ENCODE measurements around the gene NRXN3. TPM values are rescaled to one million over a fixed set of nuclear protein-coding genes. Genes with fewer than 3 reads are reported as not detected.

The NRXN3 gene
- total and polyA plus RNA-seq, 2 of the 13 experiments (the other 11 are each of a cell fraction or from before 2014, with no cell fraction given), result 0.03 TPM; not detected in 1

GRCh38 chr14:78872837-78873236 is 702.7 kb downstream of the NRXN3 start:
- no peak overlapping the region for H3K27ac ChIP-seq (ENCODE audit: extremely low read length, insufficient read depth, low read length)
- POLR2A ChIA-PET, result no interaction called here

More at GRCh38 chr14:78872837-78873236, 702.7 kb downstream of the NRXN3 start:
- Histone ChIP-seq H3K4me1 (ENCODE audit: insufficient read depth, low read length) (no peaks in the 10 kb centered on the region), H3K79me2 (ENCODE audit: insufficient read depth, low read length) (no peaks in the 10 kb centered on the region), H3K9me3 (ENCODE audit: low read length) (no peaks in the 10 kb centered on the region), H4K20me1 (ENCODE audit: insufficient read depth, low read length) (no peaks in the 10 kb centered on the region), H3K27me3 (ENCODE audit: control insufficient read depth in 1 of 2, insufficient read depth in 2 of 2, low read length in 2 of 2) (no peaks in the 10 kb centered on the region; a peak in 1 of 5 replicates), H2AFZ (ENCODE audit: low read length) (no peak overlapping the region), H3K4me3 (replicated peaks in 1 of 3; ENCODE audit: insufficient read depth in 1 of 3, low read depth in 2 of 3, low read length in 3 of 3) (no peak overlapping the region), H3K9ac (ENCODE audit: insufficient read depth, low read depth, low read length) (no peak overlapping the region), H3K4me2 (ENCODE audit: low read depth, low read length) (no peak overlapping the region), H3K36me3 (replicated peaks in 1 of 2; ENCODE audit: control insufficient read depth in 1 of 2, insufficient read depth in 2 of 2, low read length in 2 of 2) (no peaks in the 10 kb centered on the region)
- in situ Hi-C loops (cut with HindIII; ENCODE audit: extremely low pct_ligation_motif_present, low pct_unique_long_range_greater_than_20kb), result no loop called here
- no peak for DNase-seq (ENCODE audit: low spot score)
- ATAC-seq, result no peak
- intact Hi-C loops (cut with micrococcal nuclease; ENCODE audit: unreplicated experiment), result no loop called here
- TF ChIP-seq RXRB (CRISPR knock-in tag; IDR thresholded peaks at IDR 0.05; ENCODE audit: borderline replicate concordance) (no peak), ZNF782 (CRISPR knock-in tag; IDR thresholded peaks at IDR 0.05; ENCODE audit: borderline replicate concordance) (no peak), USF2 (IDR thresholded peaks at IDR 0.05; ENCODE audit: low read depth, low read length) (no peak), USF2 (CRISPR knock-in tag; IDR thresholded peaks at IDR 0.05; ENCODE audit: borderline replicate concordance) (no peak), ZNF672 (CRISPR knock-in tag; IDR thresholded peaks at IDR 0.05) (no peak), NFE2 (CRISPR knock-in tag; IDR thresholded peaks at IDR 0.05) (no peak), ZBTB42 (CRISPR knock-in tag; IDR thresholded peaks at IDR 0.05) (no peak), LCORL (IDR thresholded peaks at IDR 0.05) (no peak), LCORL (CRISPR knock-in tag; IDR thresholded peaks at IDR 0.05) (no peak), ZNF790 (CRISPR knock-in tag; IDR thresholded peaks at IDR 0.05; ENCODE audit: borderline replicate concordance) (no peak), RFXAP (CRISPR knock-in tag; IDR thresholded peaks at IDR 0.05; ENCODE audit: borderline replicate concordance) (no peak), TOPORS (CRISPR knock-in tag; IDR thresholded peaks at IDR 0.05) (no peak), ZNF781 (CRISPR knock-in tag; IDR thresholded peaks at IDR 0.05; ENCODE audit: borderline replicate concordance, not compliant biosample characterization) (no peak), ZNF557 (CRISPR knock-in tag; IDR thresholded peaks at IDR 0.05) (no peak), ZNF552 (CRISPR knock-in tag; IDR thresholded peaks at IDR 0.05; ENCODE audit: borderline replicate concordance) (no peak)
- TF ChIP-seq, protein P1, sequence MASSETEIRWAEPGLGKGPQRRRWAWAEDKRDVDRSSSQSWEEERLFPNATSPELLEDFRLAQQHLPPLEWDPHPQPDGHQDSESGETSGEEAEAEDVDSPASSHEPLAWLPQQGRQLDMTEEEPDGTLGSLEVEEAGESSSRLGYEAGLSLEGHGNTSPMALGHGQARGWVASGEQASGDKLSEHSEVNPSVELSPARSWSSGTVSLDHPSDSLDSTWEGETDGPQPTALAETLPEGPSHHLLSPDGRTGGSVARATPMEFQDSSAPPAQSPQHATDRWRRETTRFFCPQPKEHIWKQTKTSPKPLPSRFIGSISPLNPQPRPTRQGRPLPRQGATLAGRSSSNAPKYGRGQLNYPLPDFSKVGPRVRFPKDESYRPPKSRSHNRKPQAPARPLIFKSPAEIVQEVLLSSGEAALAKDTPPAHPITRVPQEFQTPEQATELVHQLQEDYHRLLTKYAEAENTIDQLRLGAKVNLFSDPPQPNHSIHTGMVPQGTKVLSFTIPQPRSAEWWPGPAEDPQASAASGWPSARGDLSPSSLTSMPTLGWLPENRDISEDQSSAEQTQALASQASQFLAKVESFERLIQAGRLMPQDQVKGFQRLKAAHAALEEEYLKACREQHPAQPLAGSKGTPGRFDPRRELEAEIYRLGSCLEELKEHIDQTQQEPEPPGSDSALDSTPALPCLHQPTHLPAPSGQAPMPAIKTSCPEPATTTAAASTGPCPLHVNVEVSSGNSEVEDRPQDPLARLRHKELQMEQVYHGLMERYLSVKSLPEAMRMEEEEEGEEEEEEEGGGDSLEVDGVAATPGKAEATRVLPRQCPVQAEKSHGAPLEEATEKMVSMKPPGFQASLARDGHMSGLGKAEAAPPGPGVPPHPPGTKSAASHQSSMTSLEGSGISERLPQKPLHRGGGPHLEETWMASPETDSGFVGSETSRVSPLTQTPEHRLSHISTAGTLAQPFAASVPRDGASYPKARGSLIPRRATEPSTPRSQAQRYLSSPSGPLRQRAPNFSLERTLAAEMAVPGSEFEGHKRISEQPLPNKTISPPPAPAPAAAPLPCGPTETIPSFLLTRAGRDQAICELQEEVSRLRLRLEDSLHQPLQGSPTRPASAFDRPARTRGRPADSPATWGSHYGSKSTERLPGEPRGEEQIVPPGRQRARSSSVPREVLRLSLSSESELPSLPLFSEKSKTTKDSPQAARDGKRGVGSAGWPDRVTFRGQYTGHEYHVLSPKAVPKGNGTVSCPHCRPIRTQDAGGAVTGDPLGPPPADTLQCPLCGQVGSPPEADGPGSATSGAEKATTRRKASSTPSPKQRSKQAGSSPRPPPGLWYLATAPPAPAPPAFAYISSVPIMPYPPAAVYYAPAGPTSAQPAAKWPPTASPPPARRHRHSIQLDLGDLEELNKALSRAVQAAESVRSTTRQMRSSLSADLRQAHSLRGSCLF (CRISPR knock-in tag; IDR thresholded peaks at IDR 0.05; ENCODE audit: borderline replicate concordance), result no peak
- TF ChIP-seq, protein P2, sequence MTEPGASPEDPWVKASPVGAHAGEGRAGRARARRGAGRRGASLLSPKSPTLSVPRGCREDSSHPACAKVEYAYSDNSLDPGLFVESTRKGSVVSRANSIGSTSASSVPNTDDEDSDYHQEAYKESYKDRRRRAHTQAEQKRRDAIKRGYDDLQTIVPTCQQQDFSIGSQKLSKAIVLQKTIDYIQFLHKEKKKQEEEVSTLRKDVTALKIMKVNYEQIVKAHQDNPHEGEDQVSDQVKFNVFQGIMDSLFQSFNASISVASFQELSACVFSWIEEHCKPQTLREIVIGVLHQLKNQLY (CRISPR knock-in tag; IDR thresholded peaks at IDR 0.05), result no peak
- WGBS (ENCODE audit: low lambda C conversion rate), result 7% methylated on average over 1 of the region's 1 CpG
- CTCF ChIA-PET (ENCODE audit: low intra/inter-chr PET ratio, low total read pairs), result no interaction called here
- no peak for FAIRE-seq
- BruUV-seq (replicated peaks), result no TSS peak

Measured in HepG2 (cell line).